ENCODE data around the gene TTC28. TPM values are rescaled to one million over a fixed set of nuclear protein-coding genes. Genes with fewer than 3 reads are reported as not detected.

Gene TTC28
- total and polyA plus RNA-seq, 2 donors: 2.0 to 5.5 TPM

- Histone ChIP-seq H3K4me1 (ENCODE audit: control insufficient read depth in 2 of 2, insufficient read depth in 2 of 2, low read length in 2 of 2) (no peaks in the 10 kb centered on the region), H3K36me3 (ENCODE audit: control insufficient read depth in 2 of 2, insufficient read depth in 2 of 2, low read length in 1 of 2) (no peaks in the 10 kb centered on the region), H3K27ac (ENCODE audit: low read depth in 1 of 2, low read length in 1 of 2) (no peak overlapping the region), H3K9me3 (ENCODE audit: control insufficient read depth in 2 of 2, insufficient read depth in 1 of 2, low read length in 1 of 2) (no peaks in the 10 kb centered on the region), H3K4me3 (ENCODE audit: low read length in 2 of 2) (no peak overlapping the region), H3K27me3 (ENCODE audit: control insufficient read depth in 2 of 2, insufficient read depth in 1 of 2, low read length in 1 of 2) (no peaks in the 10 kb centered on the region)
- DNase-seq (ENCODE audit: low read depth in 6 of 9, low spot score in 9 of 9): no peak
- 85% methylated on average over 1 of the region's 1 CpG for WGBS
These were observed 225.1 kb downstream of the TTC28 start for GRCh38 chr22:28454431-28455064.

DNA sequence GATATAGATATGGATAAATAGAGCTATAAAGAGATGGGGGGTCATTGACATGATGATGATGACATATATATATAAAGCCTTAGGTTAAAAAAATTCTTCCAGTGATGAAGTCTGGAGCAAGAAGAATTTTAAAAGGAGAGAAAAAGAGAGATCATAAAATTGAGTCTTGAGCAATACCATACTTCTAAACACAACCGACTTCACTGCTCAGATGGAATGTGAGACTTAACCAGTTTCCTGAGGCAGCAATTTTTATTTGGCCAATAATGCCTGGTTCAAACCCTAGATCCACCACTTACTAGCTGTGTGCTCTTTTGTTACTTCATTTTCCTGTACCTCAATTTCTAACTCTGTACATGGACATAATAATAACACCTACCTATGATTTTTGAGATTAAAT is 229.5 kb downstream of the TTC28 start:
- Histone ChIP-seq H3K27ac (ENCODE audit: low read depth in 1 of 2, low read length in 1 of 2) (no peak overlapping the region), H3K27me3 (ENCODE audit: control insufficient read depth in 2 of 2, insufficient read depth in 1 of 2, low read length in 1 of 2) (no peaks in the 10 kb centered on the region), H3K4me1 (ENCODE audit: control insufficient read depth in 2 of 2, insufficient read depth in 2 of 2, low read length in 2 of 2) (no peaks in the 10 kb centered on the region), H3K4me3 (ENCODE audit: low read length in 2 of 2) (no peak overlapping the region), H3K9me3 (ENCODE audit: control insufficient read depth in 2 of 2, insufficient read depth in 1 of 2, low read length in 1 of 2) (no peaks in the 10 kb centered on the region), H3K36me3 (ENCODE audit: control insufficient read depth in 2 of 2, insufficient read depth in 2 of 2, low read length in 1 of 2) (no peaks in the 10 kb centered on the region)
- DNase-seq (ENCODE audit: low read depth in 6 of 9, low spot score in 9 of 9): no peak
- WGBS: 94% methylated on average over 1 of the region's 1 CpG

DNA sequence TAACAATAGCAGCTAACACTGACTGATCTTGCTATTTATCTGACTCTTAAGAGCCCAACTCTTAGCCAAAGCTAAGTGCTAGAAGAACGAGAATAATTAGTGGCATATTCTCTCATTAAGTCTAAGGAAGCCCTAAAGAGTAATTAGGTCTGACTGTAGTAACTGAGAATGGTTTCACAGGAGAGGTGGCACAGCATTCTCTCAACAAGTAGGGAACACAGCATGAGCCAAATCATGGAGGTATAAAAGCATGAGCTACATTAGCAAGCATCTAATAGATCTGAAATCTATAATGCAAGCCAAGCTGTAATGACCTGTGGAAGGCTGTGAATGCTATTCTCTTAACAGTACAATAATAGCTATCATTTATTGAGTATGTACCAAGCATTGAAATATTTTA is 230.6 kb downstream of the TTC28 start:
- Histone ChIP-seq H3K27me3 (ENCODE audit: control insufficient read depth in 2 of 2, insufficient read depth in 1 of 2, low read length in 1 of 2) (no peaks in the 10 kb centered on the region), H3K4me3 (ENCODE audit: low read length in 2 of 2) (no peak overlapping the region), H3K9me3 (ENCODE audit: control insufficient read depth in 2 of 2, insufficient read depth in 1 of 2, low read length in 1 of 2) (no peaks in the 10 kb centered on the region), H3K4me1 (ENCODE audit: control insufficient read depth in 2 of 2, insufficient read depth in 2 of 2, low read length in 2 of 2) (no peaks in the 10 kb centered on the region), H3K36me3 (ENCODE audit: control insufficient read depth in 2 of 2, insufficient read depth in 2 of 2, low read length in 1 of 2) (no peaks in the 10 kb centered on the region), H3K27ac (ENCODE audit: low read depth in 1 of 2, low read length in 1 of 2) (no peak overlapping the region)
- 99% methylated on average over 1 of the region's 1 CpG for WGBS
- DNase-seq (ENCODE audit: low read depth in 6 of 9, low spot score in 9 of 9): no peak

- Histone ChIP-seq H3K36me3 (ENCODE audit: control insufficient read depth in 2 of 2, insufficient read depth in 2 of 2, low read length in 1 of 2) (no peaks in the 10 kb centered on the region), H3K4me3 (ENCODE audit: low read length in 2 of 2) (no peak overlapping the region), H3K9me3 (ENCODE audit: control insufficient read depth in 2 of 2, insufficient read depth in 1 of 2, low read length in 1 of 2) (no peaks in the 10 kb centered on the region), H3K27ac (ENCODE audit: low read depth in 1 of 2, low read length in 1 of 2) (no peak overlapping the region), H3K27me3 (ENCODE audit: control insufficient read depth in 2 of 2, insufficient read depth in 1 of 2, low read length in 1 of 2) (no peaks in the 10 kb centered on the region), H3K4me1 (ENCODE audit: control insufficient read depth in 2 of 2, insufficient read depth in 2 of 2, low read length in 2 of 2) (no peaks in the 10 kb centered on the region)
- WGBS: 98% methylated on average over 1 of the region's 1 CpG
- no peak for DNase-seq (ENCODE audit: low read depth in 6 of 9, low spot score in 9 of 9)
These were observed 231.0 kb downstream of the TTC28 start for GRCh38 chr22:28448625-28449024.

DNA sequence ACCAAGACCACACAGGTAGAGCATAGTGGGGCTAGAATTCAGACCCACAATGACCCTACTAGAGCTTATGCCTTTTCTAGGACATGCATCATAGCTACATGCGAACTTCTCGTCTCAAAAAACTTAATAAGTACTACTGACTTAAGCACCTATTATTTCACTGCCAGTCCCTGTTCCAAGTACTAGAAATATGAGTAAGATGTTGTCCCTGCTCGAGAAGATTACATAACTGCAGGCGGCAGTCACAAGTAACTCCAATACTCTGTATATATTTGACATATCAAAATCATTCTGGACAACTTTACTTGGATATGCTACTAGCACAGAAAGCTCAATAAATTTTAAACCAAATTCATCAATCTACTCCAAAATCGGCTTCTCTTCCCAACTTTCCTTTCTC is 235.0 kb downstream of the TTC28 start:
- Histone ChIP-seq H3K4me1 (ENCODE audit: control insufficient read depth in 2 of 2, insufficient read depth in 2 of 2, low read length in 2 of 2) (peaks cover 7% of the 10 kb centered on the region in 2 donors), H3K27ac (ENCODE audit: low read depth in 1 of 2, low read length in 1 of 2) (no peak overlapping the region), H3K36me3 (ENCODE audit: control insufficient read depth in 2 of 2, insufficient read depth in 2 of 2, low read length in 1 of 2) (no peaks in the 10 kb centered on the region), H3K9me3 (ENCODE audit: control insufficient read depth in 2 of 2, insufficient read depth in 1 of 2, low read length in 1 of 2) (no peaks in the 10 kb centered on the region), H3K4me3 (ENCODE audit: low read length in 2 of 2) (no peak overlapping the region), H3K27me3 (ENCODE audit: control insufficient read depth in 2 of 2, insufficient read depth in 1 of 2, low read length in 1 of 2) (no peaks in the 10 kb centered on the region)
- 95% methylated on average over 5 of the region's 5 CpGs for WGBS
- no peak for DNase-seq (ENCODE audit: low read depth in 6 of 9, low spot score in 9 of 9)

DNA sequence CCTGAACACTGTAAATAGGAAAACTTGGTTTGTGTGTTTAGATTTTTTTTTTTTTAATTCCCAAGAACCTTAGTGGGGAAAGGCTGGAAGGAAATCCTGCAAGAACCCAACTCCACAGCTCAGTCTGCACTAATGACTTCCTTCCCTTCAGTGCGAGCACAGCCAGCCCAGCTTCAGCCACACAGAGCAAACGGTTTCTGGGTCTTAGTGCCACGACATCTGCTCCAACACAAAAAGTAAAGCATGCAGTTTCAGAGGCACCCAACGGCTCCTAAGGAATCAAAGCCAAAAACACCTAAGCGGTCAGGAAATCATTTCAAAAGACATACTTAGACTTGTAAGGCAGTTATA is 236.1 kb downstream of the TTC28 start:
- H3K4me1 ChIP-seq (ENCODE audit: control insufficient read depth in 2 of 2, insufficient read depth in 2 of 2, low read length in 2 of 2): peaks cover 7% of the 10 kb centered on the region in 2 donors
- peak overlapping the region in 1 of 2 donors; percentile 32 for H3K27ac ChIP-seq (ENCODE audit: low read depth in 1 of 2, low read length in 1 of 2)
- no peaks in the 10 kb centered on the region for H3K36me3 ChIP-seq (ENCODE audit: control insufficient read depth in 2 of 2, insufficient read depth in 2 of 2, low read length in 1 of 2)
- no peaks in the 10 kb centered on the region for H3K27me3 ChIP-seq (ENCODE audit: control insufficient read depth in 2 of 2, insufficient read depth in 1 of 2, low read length in 1 of 2)
- 2% methylated on average over 5 of the region's 5 CpGs for WGBS
- peak overlapping the region; percentile 56 to 62 for H3K4me3 ChIP-seq (ENCODE audit: low read length in 2 of 2)
- DNase-seq (ENCODE audit: low read depth in 6 of 9, low spot score in 9 of 9): peak in 8 of 9 donors; percentile 23 to 85 (median 66)
- H3K9me3 ChIP-seq (ENCODE audit: control insufficient read depth in 2 of 2, insufficient read depth in 1 of 2, low read length in 1 of 2): no peaks in the 10 kb centered on the region

DNA sequence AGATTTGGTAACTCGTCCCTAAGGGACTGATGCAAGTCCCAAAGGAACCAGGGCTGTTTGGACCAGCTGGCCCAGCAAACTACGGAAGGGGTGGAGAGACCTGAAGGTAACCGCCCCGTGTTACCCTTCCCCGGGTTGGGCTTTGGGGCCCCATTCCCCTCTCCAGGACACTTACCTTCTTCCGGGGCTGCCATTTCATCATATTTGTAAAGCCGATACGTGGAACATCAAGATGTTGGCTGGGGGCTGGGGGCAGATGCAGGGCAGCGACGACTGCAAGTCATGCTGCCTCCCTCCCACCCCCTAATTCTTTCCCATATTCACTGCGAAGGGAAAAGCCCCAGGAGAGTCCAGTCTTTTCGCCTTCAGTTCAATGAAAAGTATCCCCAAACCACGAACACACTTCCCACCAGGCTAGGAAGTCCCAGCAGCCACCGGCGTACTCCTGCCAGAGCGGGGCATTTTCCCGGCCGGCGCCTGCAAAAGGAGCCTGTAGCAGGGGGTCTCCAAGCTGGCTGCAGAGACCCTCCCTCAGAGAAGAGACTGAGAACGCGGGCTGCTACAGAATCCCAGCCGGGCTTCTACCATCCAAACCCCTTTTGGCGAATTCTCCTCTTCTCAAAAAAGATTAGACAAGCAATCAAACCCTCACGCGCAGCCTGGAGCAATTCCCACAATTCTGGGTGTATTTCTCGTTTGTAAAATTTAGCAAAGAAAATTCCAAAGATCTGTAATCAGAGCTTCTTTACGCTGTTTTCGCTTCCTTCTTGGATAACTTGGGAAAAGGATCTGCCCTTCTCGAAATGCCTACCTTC is 236.7 kb downstream of the TTC28 start:
- Histone ChIP-seq H3K27me3 (ENCODE audit: control insufficient read depth in 2 of 2, insufficient read depth in 1 of 2, low read length in 1 of 2) (no peaks in the 10 kb centered on the region), H3K36me3 (ENCODE audit: control insufficient read depth in 2 of 2, insufficient read depth in 2 of 2, low read length in 1 of 2) (no peaks in the 10 kb centered on the region), H3K4me3 (ENCODE audit: low read length in 2 of 2) (peak overlapping the region; percentile 56 to 62), H3K9me3 (ENCODE audit: control insufficient read depth in 2 of 2, insufficient read depth in 1 of 2, low read length in 1 of 2) (no peaks in the 10 kb centered on the region), H3K4me1 (ENCODE audit: control insufficient read depth in 2 of 2, insufficient read depth in 2 of 2, low read length in 2 of 2) (peaks cover 7% of the 10 kb centered on the region in 2 donors), H3K27ac (ENCODE audit: low read depth in 1 of 2, low read length in 1 of 2) (peak overlapping the region; percentile 32 to 56)
- WGBS: 1% methylated on average over 29 of the region's 29 CpGs
- peak in 4 of 9 donors; percentile 19 to 47 (median 35) for DNase-seq (ENCODE audit: low read depth in 6 of 9, low spot score in 9 of 9)

GRCh38 chr22:28442264-28442710 is 237.4 kb downstream of the TTC28 start:
- Histone ChIP-seq H3K9me3 (ENCODE audit: control insufficient read depth in 2 of 2, insufficient read depth in 1 of 2, low read length in 1 of 2) (no peaks in the 10 kb centered on the region), H3K36me3 (ENCODE audit: control insufficient read depth in 2 of 2, insufficient read depth in 2 of 2, low read length in 1 of 2) (no peaks in the 10 kb centered on the region), H3K27ac (ENCODE audit: low read depth in 1 of 2, low read length in 1 of 2) (peak overlapping the region; percentile 45 to 46), H3K4me1 (ENCODE audit: control insufficient read depth in 2 of 2, insufficient read depth in 2 of 2, low read length in 2 of 2) (peaks cover 7% of the 10 kb centered on the region in 2 donors), H3K4me3 (ENCODE audit: low read length in 2 of 2) (peak overlapping the region; percentile 56 to 62), H3K27me3 (ENCODE audit: control insufficient read depth in 2 of 2, insufficient read depth in 1 of 2, low read length in 1 of 2) (no peaks in the 10 kb centered on the region)
- 1% methylated on average over 23 of the region's 23 CpGs for WGBS
- DNase-seq (ENCODE audit: low read depth in 6 of 9, low spot score in 9 of 9): peak; percentile 61 to 92 (median 71)

DNA sequence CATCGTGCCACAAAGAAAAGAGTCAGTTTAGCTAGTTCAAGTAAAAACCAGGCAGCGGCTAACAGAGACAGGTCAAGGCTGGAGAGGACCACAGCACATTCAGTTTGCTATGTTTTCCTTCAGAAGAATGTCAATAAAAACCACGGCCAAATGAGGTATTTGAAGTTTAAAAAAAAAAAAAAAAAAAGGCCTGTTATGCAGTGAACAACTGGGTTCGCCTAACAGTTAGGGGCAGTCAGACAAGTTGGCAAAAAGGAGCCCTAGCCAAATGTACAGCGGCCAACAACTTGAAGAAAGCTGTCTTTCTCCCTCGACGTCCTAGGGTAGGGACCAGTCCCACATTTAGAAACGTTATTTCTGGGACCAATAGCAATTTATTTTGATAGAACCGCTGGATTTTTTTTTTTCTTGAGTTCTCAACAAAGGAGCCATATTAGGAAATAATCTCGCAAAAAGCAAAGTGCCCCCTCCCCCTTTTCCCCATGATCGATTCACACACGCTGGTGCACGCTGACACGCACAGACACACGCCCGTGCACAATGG is 237.8 kb downstream of the TTC28 start:
- Histone ChIP-seq H3K27ac (ENCODE audit: low read depth in 1 of 2, low read length in 1 of 2) (peak overlapping the region; percentile 45 to 46), H3K4me3 (ENCODE audit: low read length in 2 of 2) (peak overlapping the region; percentile 56 to 62), H3K36me3 (ENCODE audit: control insufficient read depth in 2 of 2, insufficient read depth in 2 of 2, low read length in 1 of 2) (no peaks in the 10 kb centered on the region), H3K27me3 (ENCODE audit: control insufficient read depth in 2 of 2, insufficient read depth in 1 of 2, low read length in 1 of 2) (no peaks in the 10 kb centered on the region), H3K9me3 (ENCODE audit: control insufficient read depth in 2 of 2, insufficient read depth in 1 of 2, low read length in 1 of 2) (no peaks in the 10 kb centered on the region), H3K4me1 (ENCODE audit: control insufficient read depth in 2 of 2, insufficient read depth in 2 of 2, low read length in 2 of 2) (peaks cover 7% of the 10 kb centered on the region in 2 donors)
- peak in 3 of 9 donors; percentile 3 to 29 (median 13) for DNase-seq (ENCODE audit: low read depth in 6 of 9, low spot score in 9 of 9)
- 24% methylated on average over 16 of the region's 16 CpGs for WGBS

Measured in thymus (tissue), 11 donors.